Adrenal gland (tissue), 5 donors: ENCODE results near the gene ATP1B2.

ENCODE experiments used
- POLR2A ChIP-seq, 2 donors: fragments of 450-650 bp; IDR thresholded peaks; one replicate each; pipeline ENCODE4 v1.6.1; 2017; ENCODE audit warnings: antibody characterized with exemption in 2 of 2, mild to moderate bottlenecking in 2 of 2, moderate library complexity in 1 of 2
- TF ChIP-seq, protein P1 (sequence below), 6 experiments: fragments of 450-650 bp in 4 of 6; fragments of 200-600 bp in 2 of 6; sonication (generic) in 1 of 6; IDR thresholded peaks; 1 replicate in 5 of 6; 2 replicates in 1 of 6; pipeline versions ENCODE4 v1.5.1 to v1.8.0; 2016 to 2021; ENCODE audit warnings: antibody characterized with exemption in 6 of 6, mild to moderate bottlenecking in 2 of 6, moderate library complexity in 1 of 6
- donor health status: DM: no; HTN: no; CAD: no.

- TF ChIP-seq, protein P1, sequence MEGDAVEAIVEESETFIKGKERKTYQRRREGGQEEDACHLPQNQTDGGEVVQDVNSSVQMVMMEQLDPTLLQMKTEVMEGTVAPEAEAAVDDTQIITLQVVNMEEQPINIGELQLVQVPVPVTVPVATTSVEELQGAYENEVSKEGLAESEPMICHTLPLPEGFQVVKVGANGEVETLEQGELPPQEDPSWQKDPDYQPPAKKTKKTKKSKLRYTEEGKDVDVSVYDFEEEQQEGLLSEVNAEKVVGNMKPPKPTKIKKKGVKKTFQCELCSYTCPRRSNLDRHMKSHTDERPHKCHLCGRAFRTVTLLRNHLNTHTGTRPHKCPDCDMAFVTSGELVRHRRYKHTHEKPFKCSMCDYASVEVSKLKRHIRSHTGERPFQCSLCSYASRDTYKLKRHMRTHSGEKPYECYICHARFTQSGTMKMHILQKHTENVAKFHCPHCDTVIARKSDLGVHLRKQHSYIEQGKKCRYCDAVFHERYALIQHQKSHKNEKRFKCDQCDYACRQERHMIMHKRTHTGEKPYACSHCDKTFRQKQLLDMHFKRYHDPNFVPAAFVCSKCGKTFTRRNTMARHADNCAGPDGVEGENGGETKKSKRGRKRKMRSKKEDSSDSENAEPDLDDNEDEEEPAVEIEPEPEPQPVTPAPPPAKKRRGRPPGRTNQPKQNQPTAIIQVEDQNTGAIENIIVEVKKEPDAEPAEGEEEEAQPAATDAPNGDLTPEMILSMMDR (IDR thresholded peaks at IDR 0.05): no peak
- no peak for TF ChIP-seq POLR2A (IDR thresholded peaks at IDR 0.05)
These were observed 25.8 kb downstream of the ATP1B2 start for GRCh38 chr17:7676533-7676932.
